ENCODE data around the gene RNU6-1.

Gene RNU6-1
- total RNA-seq: 0.09 to 0.19 (median 0.17) reads per million in 3 donors

DNA sequence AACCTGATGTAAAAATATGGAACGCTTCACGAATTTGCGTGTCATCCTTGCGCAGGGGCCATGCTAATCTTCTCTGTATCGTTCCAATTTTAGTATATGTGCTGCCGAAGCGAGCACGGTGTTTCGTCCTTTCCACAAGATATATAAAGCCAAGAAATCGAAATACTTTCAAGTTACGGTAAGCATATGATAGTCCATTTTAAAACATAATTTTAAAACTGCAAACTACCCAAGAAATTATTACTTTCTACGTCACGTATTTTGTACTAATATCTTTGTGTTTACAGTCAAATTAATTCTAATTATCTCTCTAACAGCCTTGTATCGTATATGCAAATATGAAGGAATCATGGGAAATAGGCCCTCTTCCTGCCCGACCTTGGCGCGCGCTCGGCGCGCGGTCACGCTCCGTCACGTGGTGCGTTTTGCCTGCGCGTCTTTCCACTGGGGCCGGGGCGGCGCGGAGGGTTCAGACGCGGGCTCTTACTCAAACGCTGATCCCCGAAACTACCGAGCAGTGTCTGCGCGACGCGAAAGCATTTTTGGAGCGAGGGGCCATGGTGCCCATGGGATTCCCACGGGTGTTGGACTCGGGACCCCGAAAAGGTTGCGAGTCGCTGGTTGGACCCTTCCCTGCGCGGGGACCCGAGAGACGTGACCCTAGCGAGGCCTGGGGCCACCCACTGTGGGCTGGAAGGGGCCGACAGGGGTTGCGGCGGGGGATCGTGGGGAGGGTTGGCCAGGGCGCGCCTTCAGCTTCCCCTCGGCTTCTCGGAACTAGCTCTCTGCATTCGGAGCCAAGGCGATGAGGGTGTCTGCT is at the start of gene RNU6-1:
Gene RNU6-1, minus strand, starts transcription at position 117 of the 820 bp plus-strand sequence.
- H3K4me3 ChIP-seq (ENCODE audit: insufficient read depth, low read depth, low read length, poor library complexity, severe bottlenecking): peak within 1 kb of the TSS; percentile 84
- H3K4me1 ChIP-seq (ENCODE audit: control insufficient read depth, insufficient read depth, low read length, poor library complexity, severe bottlenecking): peaks cover 17% of the 10 kb centered on the region
- peaks cover 10% of the 10 kb centered on the region for H3K27me3 ChIP-seq (replicated peaks; ENCODE audit: control insufficient read depth, insufficient read depth, low read length, poor library complexity, severe bottlenecking)
- no peaks in the 10 kb centered on the region for H3K9me3 ChIP-seq (ENCODE audit: control insufficient read depth, low read length)
- H3K36me3 ChIP-seq (ENCODE audit: control insufficient read depth, insufficient read depth, low read length): no peaks in the 10 kb centered on the region
- peak within 1 kb of the TSS; percentile 92 for H3K27ac ChIP-seq (ENCODE audit: insufficient read depth, low read length, poor library complexity, severe bottlenecking)
- DNase-seq: peak; percentile 91 to 93 (median 92)

DNA sequence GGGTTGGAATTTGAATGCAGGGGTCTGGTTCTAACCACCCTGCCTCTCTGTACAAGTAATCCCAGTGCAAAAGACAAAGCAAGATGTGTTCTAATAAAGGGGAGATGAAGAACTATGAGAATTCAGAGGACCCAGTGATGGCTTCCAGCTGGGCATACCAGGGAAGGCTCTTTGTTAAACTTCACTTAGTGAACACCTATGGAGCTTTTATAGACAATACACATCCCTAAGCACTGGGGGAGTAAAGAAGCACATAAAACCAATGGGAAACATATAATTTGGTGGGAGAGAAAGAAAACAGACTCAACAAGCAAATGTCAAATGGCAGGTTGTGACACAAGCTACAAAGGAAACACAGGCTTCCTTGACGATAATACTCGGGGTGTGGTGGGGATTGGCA is 47.9 kb upstream of the RNU6-1 start:
- H3K4me1 ChIP-seq (ENCODE audit: control insufficient read depth, insufficient read depth, low read length, poor library complexity, severe bottlenecking): peaks cover 3% of the 10 kb centered on the region
- no peak for DNase-seq
- no peaks in the 10 kb centered on the region for H3K36me3 ChIP-seq (ENCODE audit: control insufficient read depth, insufficient read depth, low read length)
- H3K27ac ChIP-seq (ENCODE audit: insufficient read depth, low read length, poor library complexity, severe bottlenecking): no peak overlapping the region
- no peaks in the 10 kb centered on the region for H3K9me3 ChIP-seq (ENCODE audit: control insufficient read depth, low read length)
- no peak overlapping the region for H3K4me3 ChIP-seq (ENCODE audit: insufficient read depth, low read depth, low read length, poor library complexity, severe bottlenecking)
- H3K27me3 ChIP-seq (replicated peaks; ENCODE audit: control insufficient read depth, insufficient read depth, low read length, poor library complexity, severe bottlenecking): peaks cover 9% of the 10 kb centered on the region

DNA sequence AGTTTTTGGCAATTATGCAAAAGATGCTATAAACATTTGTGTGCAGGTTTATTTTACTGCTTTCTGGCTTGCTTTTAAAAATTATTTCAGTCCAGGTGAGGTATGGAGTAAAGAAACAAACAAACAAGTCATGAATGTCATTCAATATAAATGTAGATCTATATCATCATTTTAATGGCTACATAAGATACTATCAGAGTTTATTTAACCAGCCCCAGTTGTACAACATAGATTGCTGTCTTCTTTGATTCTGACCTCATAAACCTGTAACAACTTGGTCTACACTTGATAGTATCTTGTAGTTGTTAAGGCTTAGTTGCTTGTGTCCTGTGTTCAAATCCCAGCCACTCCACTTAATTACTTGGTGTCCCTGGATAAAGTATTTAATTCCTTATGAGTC is 46.0 kb upstream of the RNU6-1 start:
- Histone ChIP-seq H3K27me3 (replicated peaks; ENCODE audit: control insufficient read depth, insufficient read depth, low read length, poor library complexity, severe bottlenecking) (peaks cover 9% of the 10 kb centered on the region), H3K27ac (ENCODE audit: insufficient read depth, low read length, poor library complexity, severe bottlenecking) (no peak overlapping the region), H3K36me3 (ENCODE audit: control insufficient read depth, insufficient read depth, low read length) (no peaks in the 10 kb centered on the region)

DNA sequence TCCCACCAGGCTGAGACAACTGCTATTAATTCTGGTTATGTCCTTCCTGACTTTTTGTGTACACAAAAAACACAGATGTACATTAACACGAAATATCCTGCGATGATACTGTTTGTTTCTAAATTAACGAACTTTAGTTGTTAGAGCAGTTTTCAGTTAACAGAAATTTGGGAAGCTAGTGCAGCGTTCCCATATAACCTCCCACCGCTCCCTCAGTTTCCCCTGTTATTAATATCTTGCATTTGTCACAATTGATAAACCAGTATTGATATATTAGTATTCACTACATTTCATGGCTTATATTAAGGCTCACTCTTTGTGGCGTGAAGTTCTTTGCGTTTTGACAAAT is 45.3 kb upstream of the RNU6-1 start:
- peaks cover 9% of the 10 kb centered on the region for H3K27me3 ChIP-seq (replicated peaks; ENCODE audit: control insufficient read depth, insufficient read depth, low read length, poor library complexity, severe bottlenecking)
- peak overlapping the region; percentile 49 for H3K4me3 ChIP-seq (ENCODE audit: insufficient read depth, low read depth, low read length, poor library complexity, severe bottlenecking)
- H3K27ac ChIP-seq (ENCODE audit: insufficient read depth, low read length, poor library complexity, severe bottlenecking): no peak overlapping the region
- DNase-seq: no peak
- peaks cover 3% of the 10 kb centered on the region for H3K4me1 ChIP-seq (ENCODE audit: control insufficient read depth, insufficient read depth, low read length, poor library complexity, severe bottlenecking)
- H3K36me3 ChIP-seq (ENCODE audit: control insufficient read depth, insufficient read depth, low read length): no peaks in the 10 kb centered on the region
- no peaks in the 10 kb centered on the region for H3K9me3 ChIP-seq (ENCODE audit: control insufficient read depth, low read length)

More for the DNA sequence above, 46.0 kb upstream of the RNU6-1 start:
- no peaks in the 10 kb centered on the region for H3K9me3 ChIP-seq (ENCODE audit: control insufficient read depth, low read length)
- H3K4me1 ChIP-seq (ENCODE audit: control insufficient read depth, insufficient read depth, low read length, poor library complexity, severe bottlenecking): peaks cover 3% of the 10 kb centered on the region
- no peak overlapping the region for H3K4me3 ChIP-seq (ENCODE audit: insufficient read depth, low read depth, low read length, poor library complexity, severe bottlenecking)
- DNase-seq: no peak

DNA sequence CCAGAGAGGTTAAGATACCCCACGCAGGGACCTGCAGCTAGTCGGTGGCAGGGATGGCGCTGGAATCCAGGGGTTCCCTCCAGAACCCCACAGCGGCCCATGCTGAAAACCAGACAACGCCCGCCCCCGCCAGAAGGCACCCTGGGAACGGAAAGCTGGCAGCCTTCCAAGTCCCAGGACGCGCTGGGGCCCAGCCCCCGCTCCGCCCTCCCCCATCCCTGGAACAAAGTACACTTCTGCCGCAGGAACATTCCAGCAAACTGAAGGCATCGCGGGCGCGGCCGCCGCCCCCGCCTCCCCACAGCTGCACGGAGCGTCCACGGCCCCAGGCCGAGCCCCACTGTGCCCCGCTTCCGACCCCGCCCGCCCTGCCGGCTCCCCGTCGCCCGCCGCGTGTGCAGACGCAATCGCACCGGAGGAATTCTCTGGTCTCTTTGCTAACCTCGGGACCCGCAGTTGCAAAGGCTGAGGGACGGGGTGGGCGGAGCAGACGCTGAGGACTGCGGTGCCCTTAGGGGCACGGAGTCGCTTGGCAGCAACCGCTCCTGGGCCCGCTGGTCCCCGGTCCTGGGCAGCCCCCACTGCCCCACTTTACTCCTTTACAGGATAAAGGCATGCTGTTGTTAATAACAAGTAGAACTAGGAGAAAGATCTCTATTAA is 44.8 kb upstream of the RNU6-1 start:
- peak overlapping the region; percentile 49 for H3K4me3 ChIP-seq (ENCODE audit: insufficient read depth, low read depth, low read length, poor library complexity, severe bottlenecking)
- H3K36me3 ChIP-seq (ENCODE audit: control insufficient read depth, insufficient read depth, low read length): no peaks in the 10 kb centered on the region
- H3K9me3 ChIP-seq (ENCODE audit: control insufficient read depth, low read length): no peaks in the 10 kb centered on the region
- peaks cover 9% of the 10 kb centered on the region for H3K27me3 ChIP-seq (replicated peaks; ENCODE audit: control insufficient read depth, insufficient read depth, low read length, poor library complexity, severe bottlenecking)
- peak in 2 of 3 donors; percentile 2 to 18 for DNase-seq
- peaks cover 3% of the 10 kb centered on the region for H3K4me1 ChIP-seq (ENCODE audit: control insufficient read depth, insufficient read depth, low read length, poor library complexity, severe bottlenecking)
- no peak overlapping the region for H3K27ac ChIP-seq (ENCODE audit: insufficient read depth, low read length, poor library complexity, severe bottlenecking)

DNA sequence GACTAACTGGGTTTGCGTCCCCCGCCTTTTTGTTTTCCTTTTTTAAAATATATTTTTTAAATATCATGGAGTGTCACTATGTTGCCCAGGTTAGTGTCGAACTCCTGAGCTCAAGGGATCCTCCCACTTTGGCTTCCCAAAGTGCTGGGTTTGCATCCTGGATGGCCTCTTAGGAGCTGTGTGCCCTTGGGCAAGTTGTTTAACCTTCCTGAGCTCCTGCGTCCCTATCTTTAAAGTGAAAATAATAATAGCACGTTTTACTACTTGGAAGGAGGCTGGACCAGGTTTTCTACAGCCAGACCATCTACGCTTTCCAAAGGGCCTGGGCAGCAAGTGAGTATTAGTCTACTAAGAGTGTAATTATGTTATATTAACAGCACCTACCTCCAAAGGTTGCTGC is 44.2 kb upstream of the RNU6-1 start:
- Histone ChIP-seq H3K27ac (ENCODE audit: insufficient read depth, low read length, poor library complexity, severe bottlenecking) (no peak overlapping the region), H3K4me1 (ENCODE audit: control insufficient read depth, insufficient read depth, low read length, poor library complexity, severe bottlenecking) (peaks cover 3% of the 10 kb centered on the region)

DNA sequence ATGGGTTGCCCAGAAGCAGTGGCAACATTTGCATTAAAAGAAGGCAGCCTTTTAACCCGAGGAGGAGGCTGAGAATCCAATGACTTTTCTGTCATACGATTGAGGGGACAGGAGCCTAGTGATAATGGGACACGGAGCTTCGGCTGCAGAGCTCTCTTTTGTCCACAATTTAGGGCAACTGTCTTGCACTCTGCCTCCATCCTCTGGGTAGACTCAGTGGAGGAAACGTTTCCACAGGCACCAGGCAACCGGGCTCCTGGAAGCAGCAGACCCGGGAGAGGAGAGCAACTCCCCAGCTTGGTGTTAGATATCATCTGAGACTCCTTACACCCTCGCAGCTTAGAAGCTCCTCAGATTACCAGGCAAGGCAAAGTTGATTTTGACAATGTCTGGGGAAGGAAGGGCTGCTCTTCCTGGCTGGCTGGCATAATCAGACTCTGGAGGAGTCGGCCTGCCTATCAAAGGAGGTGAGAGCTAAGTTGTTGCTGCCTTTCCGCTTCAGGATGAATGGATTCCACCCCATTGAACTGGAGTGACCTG is 43.5 kb upstream of the RNU6-1 start:
- Histone ChIP-seq H3K4me1 (ENCODE audit: control insufficient read depth, insufficient read depth, low read length, poor library complexity, severe bottlenecking) (peaks cover 3% of the 10 kb centered on the region), H3K27ac (ENCODE audit: insufficient read depth, low read length, poor library complexity, severe bottlenecking) (no peak overlapping the region), H3K36me3 (ENCODE audit: control insufficient read depth, insufficient read depth, low read length) (no peaks in the 10 kb centered on the region), H3K9me3 (ENCODE audit: control insufficient read depth, low read length) (no peaks in the 10 kb centered on the region), H3K4me3 (ENCODE audit: insufficient read depth, low read depth, low read length, poor library complexity, severe bottlenecking) (no peak overlapping the region), H3K27me3 (replicated peaks; ENCODE audit: control insufficient read depth, insufficient read depth, low read length, poor library complexity, severe bottlenecking) (peaks cover 12% of the 10 kb centered on the region)
- DNase-seq: no peak

More for the DNA sequence above, 44.2 kb upstream of the RNU6-1 start:
- peak overlapping the region; percentile 49 for H3K4me3 ChIP-seq (ENCODE audit: insufficient read depth, low read depth, low read length, poor library complexity, severe bottlenecking)
- no peaks in the 10 kb centered on the region for H3K36me3 ChIP-seq (ENCODE audit: control insufficient read depth, insufficient read depth, low read length)
- H3K9me3 ChIP-seq (ENCODE audit: control insufficient read depth, low read length): no peaks in the 10 kb centered on the region
- H3K27me3 ChIP-seq (replicated peaks; ENCODE audit: control insufficient read depth, insufficient read depth, low read length, poor library complexity, severe bottlenecking): peaks cover 12% of the 10 kb centered on the region
- DNase-seq: no peak

DNA sequence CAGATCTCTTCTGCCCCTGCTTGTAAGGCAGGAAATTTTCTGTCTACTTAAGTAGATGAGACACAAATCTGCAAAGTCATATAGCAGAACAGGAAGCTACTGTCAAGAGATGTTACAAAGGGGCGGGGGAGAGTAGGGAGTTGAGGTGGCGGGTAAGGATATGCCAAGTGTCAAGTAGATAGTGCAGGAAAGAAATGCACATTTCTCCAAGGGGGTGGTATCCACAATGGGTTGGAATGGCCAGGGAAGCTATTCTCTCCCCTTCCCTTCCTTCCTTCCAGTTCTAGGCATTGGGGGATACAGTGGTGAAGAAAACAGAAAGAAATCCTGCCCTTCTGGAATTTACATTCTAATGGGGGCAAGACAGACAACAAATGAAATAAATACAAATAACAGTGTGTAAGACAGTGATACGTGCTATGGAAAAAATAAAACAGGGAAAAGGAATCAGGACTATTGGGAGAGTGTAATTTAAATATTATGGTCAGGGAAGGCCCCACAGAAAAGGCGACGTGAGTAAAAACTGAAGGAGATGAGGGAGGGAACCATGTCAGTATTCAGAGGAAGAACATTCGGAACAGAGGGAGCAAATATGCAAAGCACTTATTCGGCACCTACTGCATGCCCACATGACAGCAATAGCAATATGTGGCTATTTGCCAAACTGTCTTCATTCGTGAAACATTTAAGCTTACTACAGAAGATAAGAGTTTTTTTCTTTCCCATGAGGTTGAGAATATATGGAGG is 42.8 kb upstream of the RNU6-1 start:
- H3K36me3 ChIP-seq (ENCODE audit: control insufficient read depth, insufficient read depth, low read length): no peaks in the 10 kb centered on the region
- H3K4me1 ChIP-seq (ENCODE audit: control insufficient read depth, insufficient read depth, low read length, poor library complexity, severe bottlenecking): peaks cover 3% of the 10 kb centered on the region
- peaks cover 12% of the 10 kb centered on the region for H3K27me3 ChIP-seq (replicated peaks; ENCODE audit: control insufficient read depth, insufficient read depth, low read length, poor library complexity, severe bottlenecking)
- H3K4me3 ChIP-seq (ENCODE audit: insufficient read depth, low read depth, low read length, poor library complexity, severe bottlenecking): no peak overlapping the region
- DNase-seq: no peak
- no peak overlapping the region for H3K27ac ChIP-seq (ENCODE audit: insufficient read depth, low read length, poor library complexity, severe bottlenecking)
- no peaks in the 10 kb centered on the region for H3K9me3 ChIP-seq (ENCODE audit: control insufficient read depth, low read length)

DNA sequence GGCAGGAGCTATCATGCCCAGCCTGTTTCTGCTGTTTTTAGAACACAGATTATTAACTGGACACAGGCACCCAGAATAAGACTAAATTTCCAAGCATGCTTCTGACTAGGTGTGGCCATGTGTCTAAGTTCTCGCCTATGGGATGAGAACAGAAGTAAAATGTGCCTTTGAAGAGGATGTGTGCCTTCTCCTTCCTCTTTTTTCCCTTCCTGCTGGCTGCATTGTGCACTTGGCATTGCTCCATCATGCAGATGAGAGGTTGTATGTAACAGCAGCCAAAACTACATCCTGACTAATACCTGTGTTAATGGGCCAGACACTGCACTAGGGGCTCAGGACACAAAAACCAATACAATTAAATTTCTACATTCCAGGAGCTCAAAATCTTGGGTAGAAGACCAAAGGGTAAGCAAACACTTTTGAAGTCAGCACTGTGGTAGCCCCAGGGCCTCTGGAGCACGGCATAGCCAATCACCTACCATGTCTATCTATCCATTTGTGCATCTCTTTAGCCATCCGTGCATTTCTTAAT is 40.9 kb upstream of the RNU6-1 start:
- DNase-seq: no peak

More for the DNA sequence above, 40.9 kb upstream of the RNU6-1 start:
- H3K9me3 ChIP-seq (ENCODE audit: control insufficient read depth, low read length): no peaks in the 10 kb centered on the region
- H3K36me3 ChIP-seq (ENCODE audit: control insufficient read depth, insufficient read depth, low read length): no peaks in the 10 kb centered on the region
- peaks cover 3% of the 10 kb centered on the region for H3K4me1 ChIP-seq (ENCODE audit: control insufficient read depth, insufficient read depth, low read length, poor library complexity, severe bottlenecking)
- no peak overlapping the region for H3K27ac ChIP-seq (ENCODE audit: insufficient read depth, low read length, poor library complexity, severe bottlenecking)
- H3K4me3 ChIP-seq (ENCODE audit: insufficient read depth, low read depth, low read length, poor library complexity, severe bottlenecking): no peak overlapping the region
- H3K27me3 ChIP-seq (replicated peaks; ENCODE audit: control insufficient read depth, insufficient read depth, low read length, poor library complexity, severe bottlenecking): peaks cover 12% of the 10 kb centered on the region

Data from effector memory CD4-positive, alpha-beta T cell (primary cell).